A549 (cell line): ENCODE data around the gene SEC14L5. TPM values are rescaled to one million over a fixed set of nuclear protein-coding genes. Genes with fewer than 3 reads are reported as not detected.
A peak's percentile ranks its signal among the peaks of the same experiment; 100 is the strongest.

Experiments
- ATAC-seq, 2 experiments: fragments of 200-7000 bp in 1 of 2; fragments of >200 bp in 1 of 2; cut with Nextera tagmentation in 1 of 2; cut with Tn5 transposase in 1 of 2; 3 replicates each; pipeline versions ENCODE4 v1.8.0 to v1.9.1; 2018 to 2020; ENCODE audit warnings: mild to moderate bottlenecking in 1 of 2, moderate library complexity in 1 of 2
- CTCF ChIA-PET: fragments of 300-600 bp; sonication (Branson Sonifier 250); formaldehyde crosslinking; extraction: SDS; loops from one replicate; lab custom pipeline; 2021; ENCODE audit warnings: antibody characterized with exemption, inconsistent platforms; lab: Yijun Ruan, JAX
- POLR2A ChIA-PET: fragments of 350-600 bp; formaldehyde crosslinking; extraction: SDS; loops from one replicate; lab custom pipeline; 2021; ENCODE audit warnings: antibody characterized with exemption, inconsistent platforms; lab: Yijun Ruan, JAX
- DNase-seq, 2 experiments: peaks; one replicate each; pipeline versions ENCODE4 v3.0.0 to v3.0.0-alpha.2; 2011 to 2016; ENCODE audit warnings: low read depth in 1 of 2, low spot score in 1 of 2
- FAIRE-seq: peaks from 2 replicates; lab custom pipeline; 2011; peaks lifted over from hg19 to GRCh38; lab: Jason Lieb, UNC
- H3K27ac ChIP-seq, 2 experiments: fragments of >200 bp; sonication (Bioruptor Twin); formaldehyde crosslinking; 3 replicates each; pipeline ENCODE4 v1.5.1; 2016 to 2017
- H3K4me1 ChIP-seq: fragments of >200 bp; sonication (Bioruptor Twin); formaldehyde crosslinking; 3 replicates; pipeline ENCODE4 v1.6.1; 2016
- H3K4me2 ChIP-seq: fragments of >200 bp; sonication (Bioruptor Twin); formaldehyde crosslinking; 3 replicates; pipeline ENCODE4 v1.6.1; 2016
- H3K4me3 ChIP-seq: fragments of >200 bp; sonication (Bioruptor Twin); formaldehyde crosslinking; 3 replicates; pipeline ENCODE4 v1.5.1; 2016
- H3K9me3 ChIP-seq: fragments of >200 bp; sonication (Bioruptor Twin); formaldehyde crosslinking; 3 replicates; pipeline ENCODE4 v1.6.1; 2016
- BHLHE40 ChIP-seq: IDR thresholded peaks from 2 replicates; pipeline ENCODE4 v1.6.1; 2012; ENCODE audit warnings: low read depth, low read length, inconsistent platforms
- CBX8 ChIP-seq: fragments of 200-600 bp; sonication (generic); IDR thresholded peaks from 2 replicates; pipeline ENCODE4 v1.6.1; 2016
- CTCF ChIP-seq: fragments of >200 bp; sonication (Bioruptor Twin); formaldehyde crosslinking; IDR thresholded peaks from 3 replicates; pipeline ENCODE4 v1.5.1; 2016
- EHF ChIP-seq: fragments of 250-450 bp; sonication (Bioruptor Pico); IDR thresholded peaks from 2 replicates; pipeline ENCODE4 v1.5.0; 2020; ENCODE audit warnings: mild to moderate bottlenecking
- HOXA7 ChIP-seq: fragments of 250-450 bp; sonication (Bioruptor Pico); IDR thresholded peaks from 2 replicates; pipeline ENCODE4 v1.5.0; 2020; ENCODE audit warnings: mild to moderate bottlenecking, moderate library complexity
- HOXB13 ChIP-seq: fragments of 250-450 bp; sonication (Bioruptor Pico); IDR thresholded peaks from 2 replicates; pipeline ENCODE4 v1.5.0; 2020; ENCODE audit warnings: low read depth, mild to moderate bottlenecking, moderate library complexity
- JUN ChIP-seq, 2 experiments: fragments of >200 bp; sonication (Bioruptor Twin); formaldehyde crosslinking; IDR thresholded peaks; 2 replicates in 1 of 2; 3 replicates in 1 of 2; pipeline ENCODE4 v1.6.1; 2016 to 2017
- JUNB ChIP-seq: fragments of >200 bp; sonication (Bioruptor Twin); formaldehyde crosslinking; IDR thresholded peaks from 2 replicates; pipeline ENCODE4 v1.6.1; 2016
- KDM1A ChIP-seq: fragments of 200-600 bp; sonication (generic); IDR thresholded peaks from 2 replicates; pipeline ENCODE4 v1.6.1; 2016; ENCODE audit warnings: low read depth, mild to moderate bottlenecking
- KDM5A ChIP-seq: fragments of 200-600 bp; sonication (generic); IDR thresholded peaks from 2 replicates; pipeline ENCODE4 v1.6.1; 2016; ENCODE audit warnings: antibody characterized with exemption, mild to moderate bottlenecking
- MAX ChIP-seq: IDR thresholded peaks from 2 replicates; pipeline ENCODE4 v1.6.1; 2012
- MYC ChIP-seq: IDR thresholded peaks from 2 replicates; pipeline ENCODE4 v1.6.1; 2012; ENCODE audit warnings: mild to moderate bottlenecking, inconsistent platforms, low read length, improper control_type of control experiment, borderline replicate concordance
- NPAS2 ChIP-seq: fragments of 250-450 bp; sonication (Bioruptor Pico); IDR thresholded peaks from 2 replicates; pipeline ENCODE4 v1.8.0; 2022; ENCODE audit warnings: mild to moderate bottlenecking, moderate library complexity, borderline replicate concordance
- PHF8 ChIP-seq: fragments of 200-600 bp; sonication (generic); IDR thresholded peaks from 2 replicates; pipeline ENCODE4 v1.6.1; 2016; ENCODE audit warnings: low read depth, mild to moderate bottlenecking, antibody characterized with exemption, moderate library complexity, borderline replicate concordance
- POLR2A ChIP-seq: IDR thresholded peaks from 2 replicates; pipeline ENCODE4 v1.6.1; 2012; ENCODE audit warnings: mild to moderate bottlenecking, low read length
- RAD21 ChIP-seq, 2 experiments: fragments of >200 bp in 1 of 2; sonication (Bioruptor Twin) in 1 of 2; formaldehyde crosslinking in 1 of 2; IDR thresholded peaks in 1 of 2; conservative IDR thresholded peaks in 1 of 2; 2 replicates in 1 of 2; 3 replicates in 1 of 2; pipeline ENCODE4 v1.6.1; 2012 to 2018; ENCODE audit warnings: inconsistent platforms in 1 of 2
- RARB ChIP-seq: fragments of 250-450 bp; sonication (Bioruptor Pico); IDR thresholded peaks from 2 replicates; pipeline ENCODE4 v1.8.0; 2021; ENCODE audit warnings: mild to moderate bottlenecking, moderate library complexity
- RFX5 ChIP-seq: fragments of 450-650 bp; IDR thresholded peaks from 2 replicates; pipeline ENCODE4 v1.7.1; 2014; ENCODE audit warnings: antibody characterized with exemption, mild to moderate bottlenecking, moderate library complexity
- SMC3 ChIP-seq: fragments of >200 bp; sonication (Bioruptor Twin); formaldehyde crosslinking; IDR thresholded peaks from 3 replicates; pipeline ENCODE4 v1.6.1; 2018; ENCODE audit warnings: inconsistent platforms
- SREBF2 ChIP-seq: fragments of 450-650 bp; IDR thresholded peaks from 2 replicates; pipeline ENCODE4 v1.6.1; 2014; ENCODE audit warnings: mild to moderate bottlenecking, moderate library complexity
- TFCP2L1 ChIP-seq: fragments of 250-450 bp; sonication (Bioruptor Pico); IDR thresholded peaks from 2 replicates; pipeline ENCODE4 v1.5.0; 2021; ENCODE audit warnings: mild to moderate bottlenecking
- TP53 ChIP-seq: fragments of 250-450 bp; sonication (Bioruptor Pico); IDR thresholded peaks from 2 replicates; pipeline ENCODE4 v1.5.0; 2021; ENCODE audit warnings: mild to moderate bottlenecking, moderate library complexity
- USF2 ChIP-seq: fragments of 450-650 bp; IDR thresholded peaks from 2 replicates; pipeline ENCODE4 v1.6.1; 2014; ENCODE audit warnings: antibody characterized with exemption
- ZC3H11A ChIP-seq: fragments of 450-650 bp; IDR thresholded peaks from 2 replicates; pipeline ENCODE4 v1.6.1; 2014; ENCODE audit warnings: antibody characterized with exemption, mild to moderate bottlenecking
- WGBS: methylation state at CpG from one replicate; pipeline ENCODE4 v1.1.6; 2017; ENCODE audit errors: missing lambda C conversion rate; 5-methylcytosine and 5-hydroxymethylcytosine counted together
- polyA plus RNA-seq, 4 experiments: library from polyadenylated mRNA; depleted of rRNA in 3 of 4; stranded (reverse); fragments of >200 nt; fragmentation: RNase III in 1 of 4; extraction: RNeasy Plus Mini Kit Qiagen cat#74134 plus additional on column Dnase treatment in 1 of 4; gene quantifications; 2 replicates in 3 of 4; 3 replicates in 1 of 4; pipeline ENCODE4 v1.2.3, GENCODE V29; 2011 to 2017
- TF ChIP-seq, protein P1 (sequence below): fragments of 250-450 bp; sonication (Bioruptor Pico); IDR thresholded peaks from 2 replicates; pipeline ENCODE4 v1.5.0; 2021; ENCODE audit warnings: mild to moderate bottlenecking, moderate library complexity, borderline replicate concordance
- TF ChIP-seq, protein P2 (sequence below): IDR thresholded peaks from 2 replicates; pipeline ENCODE4 v1.6.1; 2012; ENCODE audit warnings: low read depth, borderline replicate concordance

The SEC14L5 gene
- polyA plus RNA-seq, 2 of the 4 experiments (the other 2 are of a cell fraction) = 0.03 to 0.05 TPM

DNA sequence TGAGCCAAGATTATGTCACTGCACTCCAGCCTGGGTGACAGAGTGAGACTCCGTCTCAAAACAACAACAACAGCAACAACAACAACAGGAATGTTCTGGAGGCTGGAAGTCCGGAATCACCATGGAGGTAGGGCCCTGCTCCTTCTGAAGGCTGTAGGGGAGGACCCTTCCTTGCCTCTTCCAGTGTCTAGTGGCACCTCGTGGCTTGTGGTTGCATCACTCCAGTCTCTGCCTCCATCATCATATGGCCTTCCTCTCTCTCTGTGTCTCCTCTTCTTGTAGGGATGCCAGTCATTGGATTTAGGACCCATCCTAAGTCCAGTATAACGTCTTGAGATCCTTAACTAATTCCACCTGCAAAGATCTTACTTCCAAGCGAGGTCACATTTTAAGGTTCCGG, 61.6 kb downstream of the SEC14L5 start:
- POLR2A ChIA-PET = no interaction called here
- ATAC-seq = no peak
- DNase-seq = no peak
- no peak overlapping the region for H3K4me2 ChIP-seq
- CTCF ChIA-PET = interaction anchor here (1.6 kb wide), 1 partner anchor 64 kb away, joined by 3 read pairs; no protein-coding TSS in a partner anchor
- FAIRE-seq = no peak
- 46% methylated on average over 6 of the region's 6 CpGs for WGBS
- TF ChIP-seq, protein P1, sequence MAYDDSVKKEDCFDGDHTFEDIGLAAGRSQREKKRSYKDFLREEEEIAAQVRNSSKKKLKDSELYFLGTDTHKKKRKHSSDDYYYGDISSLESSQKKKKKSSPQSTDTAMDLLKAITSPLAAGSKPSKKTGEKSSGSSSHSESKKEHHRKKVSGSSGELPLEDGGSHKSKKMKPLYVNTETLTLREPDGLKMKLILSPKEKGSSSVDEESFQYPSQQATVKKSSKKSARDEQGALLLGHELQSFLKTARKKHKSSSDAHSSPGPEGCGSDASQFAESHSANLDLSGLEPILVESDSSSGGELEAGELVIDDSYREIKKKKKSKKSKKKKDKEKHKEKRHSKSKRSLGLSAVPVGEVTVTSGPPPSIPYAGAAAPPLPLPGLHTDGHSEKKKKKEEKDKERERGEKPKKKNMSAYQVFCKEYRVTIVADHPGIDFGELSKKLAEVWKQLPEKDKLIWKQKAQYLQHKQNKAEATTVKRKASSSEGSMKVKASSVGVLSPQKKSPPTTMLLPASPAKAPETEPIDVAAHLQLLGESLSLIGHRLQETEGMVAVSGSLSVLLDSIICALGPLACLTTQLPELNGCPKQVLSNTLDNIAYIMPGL (CRISPR knock-in tag) = no peak
- no peak for TF ChIP-seq RFX5
- no peak for TF ChIP-seq JUN (IDR thresholded peaks at IDR 0.05)
- TF ChIP-seq SREBF2 = no peak
- no peak for TF ChIP-seq BHLHE40
- TF ChIP-seq RARB (CRISPR knock-in tag) = no peak
- no peak for TF ChIP-seq TP53 (CRISPR knock-in tag)
- TF ChIP-seq HOXA7 (CRISPR knock-in tag) = no peak
- no peak for TF ChIP-seq POLR2A
- TF ChIP-seq NPAS2 (CRISPR knock-in tag) = no peak
- no peak overlapping the region for H3K27ac ChIP-seq
- peaks cover under 1% of the 10 kb centered on the region; the same call in 1 of the 3 replicates for H3K4me1 ChIP-seq
- H3K4me3 ChIP-seq = no peak overlapping the region
- no peaks in the 10 kb centered on the region for H3K9me3 ChIP-seq

DNA sequence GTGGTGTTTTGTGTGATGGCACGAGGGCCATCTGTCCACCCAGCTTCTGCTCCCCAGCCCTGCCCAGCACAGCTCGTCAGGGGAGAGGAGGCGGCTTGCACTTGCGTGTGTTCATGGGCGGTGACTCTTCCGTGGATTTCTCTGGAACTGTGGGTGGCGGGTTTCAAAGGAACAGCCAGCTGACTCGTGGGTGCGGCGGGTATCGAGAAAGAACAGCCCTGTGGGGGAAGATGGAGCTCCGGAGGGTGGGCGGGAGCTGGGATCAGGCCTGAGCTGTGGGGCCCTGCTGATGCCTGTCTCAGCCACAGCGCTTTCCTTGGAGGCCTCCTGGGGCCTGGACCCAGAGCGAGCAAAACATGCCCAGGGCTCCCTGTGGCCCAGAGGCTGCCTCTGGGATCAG, 62.4 kb downstream of the SEC14L5 start:
- ATAC-seq (no peak), DNase-seq (no peak), FAIRE-seq (no peak)
- H3K4me1 ChIP-seq = peaks cover 4% of the 10 kb centered on the region; the same call in 1 of the 3 replicates
- H3K9me3 ChIP-seq = no peaks in the 10 kb centered on the region
- ChIA-PET POLR2A (interaction anchor here (0.7 kb wide), 1 partner anchor 13 kb away, joined by 3 read pairs; the partner anchor contains the start of gene NAGPA), CTCF (interaction anchor here (0.8 to 1.6 kb wide), 3 partner anchors 9 to 71 kb away, joined by 3 read pairs; no protein-coding TSS in a partner anchor)
- no peak overlapping the region for H3K27ac ChIP-seq
- WGBS = 50% methylated on average over 12 of the region's 15 CpGs
- H3K4me3 ChIP-seq = no peak overlapping the region
- no peak for TF ChIP-seq KDM5A
- H3K4me2 ChIP-seq = no peak overlapping the region

DNA sequence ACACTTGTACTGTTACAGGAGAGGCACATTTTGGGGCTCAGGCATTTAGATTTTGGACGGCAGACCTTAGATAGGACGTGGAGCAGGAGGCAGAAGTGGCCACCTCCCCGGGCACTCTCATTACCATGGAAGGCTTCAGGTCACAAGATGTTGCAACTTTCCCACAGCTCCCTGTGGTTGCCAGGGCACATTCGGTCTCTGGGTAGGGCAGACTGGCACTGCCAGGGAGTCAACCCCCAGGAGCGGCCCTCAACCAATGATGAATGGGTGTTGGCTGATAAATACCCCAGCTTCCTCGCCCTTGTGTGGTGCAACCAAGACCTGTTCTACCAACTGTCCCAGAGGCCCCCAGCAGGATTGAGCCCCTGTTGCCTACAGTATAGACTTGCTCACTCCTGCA, 64.4 kb downstream of the SEC14L5 start:
- ATAC-seq (no peak), FAIRE-seq (no peak), DNase-seq (no peak)
- Histone ChIP-seq H3K9me3 (no peaks in the 10 kb centered on the region), H3K4me3 (no peak overlapping the region), H3K27ac (no peak overlapping the region), H3K4me2 (no peak overlapping the region), H3K4me1 (peaks cover 4% of the 10 kb centered on the region; the same call in 1 of the 3 replicates)
- POLR2A ChIA-PET = no interaction called here
- TF ChIP-seq EHF (CRISPR knock-in tag) (no peak), TFCP2L1 (CRISPR knock-in tag) (no peak), PHF8 (no peak), HOXB13 (CRISPR knock-in tag) (no peak), MAX (no peak), JUN (IDR thresholded peaks at IDR 0.05) (no peak)
- CTCF ChIA-PET = interaction anchor here (0.7 to 1.4 kb wide), 2 partner anchors 41 to 185 kb away, joined by 3 to 5 read pairs; no protein-coding TSS in a partner anchor
- 50% methylated on average over 6 of the region's 6 CpGs for WGBS

- DNase-seq (peak; percentile 75 to 82), ATAC-seq (peak; percentile 72 to 83), FAIRE-seq (no peak)
- CTCF ChIA-PET = interaction anchor here (0.7 to 3.1 kb wide), 10 partner anchors 9 to 133 kb away, joined by 3 to 12 read pairs (median 4); partner anchors contain the start of gene NAGPA
- 27% methylated on average over 4 of the region's 4 CpGs for WGBS
- Histone ChIP-seq H3K27ac (no peak overlapping the region), H3K9me3 (no peaks in the 10 kb centered on the region), H3K4me1 (peaks cover 4% of the 10 kb centered on the region; the same call in 1 of the 3 replicates), H3K4me2 (no peak overlapping the region), H3K4me3 (no peak overlapping the region)
- POLR2A ChIA-PET = no interaction called here
- TF ChIP-seq JUNB (no peak), RFX5 (no peak), CBX8 (no peak), SMC3 (peak; percentile 28; the same call in 1 of the 3 replicates), USF2 (no peak), MYC (no peak), ZC3H11A (no peak), SREBF2 (no peak), RAD21 (conservative IDR thresholded peaks at IDR 0.05 in 1 of 2, IDR thresholded peaks at IDR 0.05 in 1 of 2) (peak; percentile 38 to 59; a peak in 3 of 5 replicates), CTCF (peak; percentile 42), KDM1A (no peak)
- TF ChIP-seq, protein P2, sequence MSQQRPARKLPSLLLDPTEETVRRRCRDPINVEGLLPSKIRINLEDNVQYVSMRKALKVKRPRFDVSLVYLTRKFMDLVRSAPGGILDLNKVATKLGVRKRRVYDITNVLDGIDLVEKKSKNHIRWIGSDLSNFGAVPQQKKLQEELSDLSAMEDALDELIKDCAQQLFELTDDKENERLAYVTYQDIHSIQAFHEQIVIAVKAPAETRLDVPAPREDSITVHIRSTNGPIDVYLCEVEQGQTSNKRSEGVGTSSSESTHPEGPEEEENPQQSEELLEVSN = no peak
Measured at GRCh38 chr16:5024632-5025031, 66.5 kb downstream of the SEC14L5 start.
